HepG2 (cell line): ENCODE data around the gene ILKAP. TPM values are rescaled to one million over a fixed set of nuclear protein-coding genes. Genes with fewer than 3 reads are reported as not detected.

ENCODE experiments used
- ARNT ChIP-seq: fragments of 450-650 bp; IDR thresholded peaks from 2 replicates; pipeline ENCODE4 v1.6.1; 2017
- BRF2 ChIP-seq: sonication (generic); formaldehyde crosslinking; IDR thresholded peaks from 2 replicates; pipeline ENCODE4 v1.8.1; 2022; ENCODE audit warnings: mild to moderate bottlenecking, missing genetic modification reagents
- CC2D1A ChIP-seq: sonication (generic); formaldehyde crosslinking; IDR thresholded peaks from 2 replicates; pipeline ENCODE4 v1.8.1; 2023; ENCODE audit warnings: mild to moderate bottlenecking, missing genetic modification reagents
- CREBL2 ChIP-seq: sonication (generic); formaldehyde crosslinking; IDR thresholded peaks from 2 replicates; pipeline ENCODE4 v1.8.1; 2023; ENCODE audit warnings: missing genetic modification reagents, mild to moderate bottlenecking, borderline replicate concordance
- DR1 ChIP-seq: sonication (generic); formaldehyde crosslinking; IDR thresholded peaks from 2 replicates; pipeline ENCODE4 v1.8.0; 2021; ENCODE audit warnings: mild to moderate bottlenecking, missing genetic modification reagents, inconsistent platforms
- ETS1 ChIP-seq: sonication (generic); formaldehyde crosslinking; IDR thresholded peaks from 2 replicates; pipeline ENCODE4 v1.4.0; 2020; ENCODE audit warnings: missing genetic modification reagents
- FOXK2 ChIP-seq: fragments of 450-650 bp; IDR thresholded peaks from 2 replicates; pipeline ENCODE4 v1.6.1; 2016
- FOXM1 ChIP-seq: sonication (generic); formaldehyde crosslinking; IDR thresholded peaks from 2 replicates; pipeline ENCODE4 v1.5.0; 2020; ENCODE audit warnings: missing genetic modification reagents
- GZF1 ChIP-seq: sonication (generic); formaldehyde crosslinking; IDR thresholded peaks from 2 replicates; pipeline ENCODE4 v1.5.1; 2020; ENCODE audit warnings: mild to moderate bottlenecking, missing genetic modification reagents
- HINFP ChIP-seq: sonication (generic); formaldehyde crosslinking; IDR thresholded peaks from 2 replicates; pipeline ENCODE4 v1.4.0; 2020; ENCODE audit warnings: low read depth, mild to moderate bottlenecking, missing genetic modification reagents
- KAT8 ChIP-seq: IDR thresholded peaks from 2 replicates; pipeline ENCODE4 v1.6.1; 2016; ENCODE audit warnings: missing genetic modification reagents, missing compliant biosample characterization
- MAF1 ChIP-seq: sonication (generic); formaldehyde crosslinking; IDR thresholded peaks from 2 replicates; pipeline ENCODE4 v1.5.0; 2020; ENCODE audit warnings: missing genetic modification reagents, borderline replicate concordance
- NONO ChIP-seq, 2 experiments: fragments of 450-650 bp in 1 of 2; sonication (generic) in 1 of 2; formaldehyde crosslinking in 1 of 2; IDR thresholded peaks in 1 of 2; conservative IDR thresholded peaks in 1 of 2; 2 replicates each; pipeline versions ENCODE4 v1.6.1 to v1.8.0; 2017 to 2022; ENCODE audit warnings: mild to moderate bottlenecking in 1 of 2, missing genetic modification reagents in 1 of 2, moderate library complexity in 1 of 2
- RFXAP ChIP-seq: sonication (generic); formaldehyde crosslinking; IDR thresholded peaks from 2 replicates; pipeline ENCODE4 v1.4.0; 2020; ENCODE audit warnings: missing genetic modification reagents, borderline replicate concordance
- SMAD3 ChIP-seq: sonication (generic); formaldehyde crosslinking; IDR thresholded peaks from 2 replicates; pipeline ENCODE4 v1.4.0; 2020; ENCODE audit warnings: missing genetic modification reagents
- SP1 ChIP-seq, 2 experiments: fragments of 450-650 bp in 1 of 2; sonication (generic) in 1 of 2; formaldehyde crosslinking in 1 of 2; IDR thresholded peaks; 2 replicates each; pipeline versions ENCODE4 v1.4.0 to v1.6.1; 2016 to 2020; ENCODE audit warnings: missing genetic modification reagents in 1 of 2
- SRSF4 ChIP-seq: fragments of 200-400 bp; formaldehyde crosslinking; IDR thresholded peaks from one replicate; pipeline ENCODE4 v1.6.1; 2018; ENCODE audit warnings: mild to moderate bottlenecking, low read depth, low read length, moderate library complexity; ENCODE audit not compliant: poor library complexity, severe bottlenecking
- STAT5B ChIP-seq: sonication (generic); formaldehyde crosslinking; IDR thresholded peaks from 2 replicates; pipeline ENCODE4 v1.4.0; 2020; ENCODE audit warnings: missing genetic modification reagents
- ZC3H4 ChIP-seq: sonication (generic); formaldehyde crosslinking; IDR thresholded peaks from 2 replicates; pipeline ENCODE4 v1.4.0; 2020; ENCODE audit warnings: missing genetic modification reagents, borderline replicate concordance
- ZNF274 ChIP-seq: sonication (generic); formaldehyde crosslinking; IDR thresholded peaks from 2 replicates; pipeline ENCODE4 v1.5.1; 2020; ENCODE audit warnings: mild to moderate bottlenecking, missing genetic modification reagents
- ZNF33A ChIP-seq: sonication (generic); formaldehyde crosslinking; IDR thresholded peaks from 2 replicates; pipeline ENCODE4 v1.5.1; 2020; ENCODE audit warnings: missing genetic modification reagents, mild to moderate bottlenecking, moderate library complexity, borderline replicate concordance
- ZNF616 ChIP-seq: sonication (generic); formaldehyde crosslinking; IDR thresholded peaks from 2 replicates; pipeline ENCODE4 v1.5.0; 2020; ENCODE audit warnings: low read depth, mild to moderate bottlenecking, missing genetic modification reagents
- ZNF619 ChIP-seq: sonication (generic); formaldehyde crosslinking; IDR thresholded peaks from 2 replicates; pipeline ENCODE4 v1.4.0; 2020; ENCODE audit warnings: mild to moderate bottlenecking, missing genetic modification reagents
- ZNF720 ChIP-seq: sonication (generic); formaldehyde crosslinking; IDR thresholded peaks from 2 replicates; pipeline ENCODE4 v1.4.0; 2020; ENCODE audit warnings: missing genetic modification reagents
- ZNF747 ChIP-seq: sonication (generic); formaldehyde crosslinking; IDR thresholded peaks from 2 replicates; pipeline ENCODE4 v1.8.1; 2023; ENCODE audit warnings: missing genetic modification reagents, mild to moderate bottlenecking, borderline replicate concordance
- polyA plus RNA-seq, 8 experiments: library from polyadenylated mRNA; depleted of rRNA in 3 of 8; stranded (reverse) in 7 of 8; unstranded in 1 of 8; fragments of >200 nt; fragmentation: Illumina TruSeq in 4 of 8; extraction: Trizol in 4 of 8; gene quantifications; 2 replicates each; pipeline versions ENCODE4 v1.2.1 to v1.2.3, GENCODE V29; 2011 to 2016; ENCODE audit warnings: low read depth in 4 of 8, missing spikeins in 1 of 8, mixed read lengths in 1 of 8; ENCODE audit not compliant: insufficient read depth in 1 of 8
- total RNA-seq, 5 experiments: library from RNA; depleted of rRNA; stranded (reverse); fragments of >200 nt; fragmentation: Illumina TruSeq; extraction: Trizol; gene quantifications; 2 replicates each; pipeline ENCODE4 v1.2.3, GENCODE V29; 2016; ENCODE audit warnings: low read depth in 1 of 5

The ILKAP gene
- total and polyA plus RNA-seq, 2 of the 13 experiments (the other 11 are each of a cell fraction or from before 2014, with no cell fraction given) = 29.6 to 33.1 TPM

GRCh38 chr2:238238766-238239542 is 35.5 kb upstream of the ILKAP start (continued):
- TF ChIP-seq MAF1 (peak; percentile 77; the same call in 1 of the 2 replicates), ZNF616 (CRISPR knock-in tag) (peak; percentile 99), RFXAP (CRISPR knock-in tag) (peak; percentile 97), SRSF4 (no peak), ETS1 (CRISPR knock-in tag) (peak; percentile 98; the same call in 1 of the 2 replicates), FOXK2 (no peak), ZNF619 (0 out of 2 replicates have a peak, but pooled peaks have one; percentile 73), ZNF720 (peak; percentile 97; the same call in 1 of the 2 replicates), DR1 (CRISPR knock-in tag) (peak; percentile 87), ARNT (no peak), ZNF274 (CRISPR knock-in tag) (peak; percentile 96), FOXM1 (CRISPR knock-in tag) (peak; percentile 96), NONO (IDR thresholded peaks at IDR 0.05) (no peak), NONO (CRISPR knock-in tag; conservative IDR thresholded peaks at IDR 0.05) (no peak), BRF2 (CRISPR knock-in tag) (peak; percentile 88), CC2D1A (CRISPR knock-in tag) (0 out of 2 replicates have a peak, but pooled peaks have one; percentile 66), ZNF33A (CRISPR knock-in tag) (no peak), STAT5B (peak; percentile 97), GZF1 (CRISPR knock-in tag) (peak; percentile 80; the same call in 1 of the 2 replicates), SMAD3 (CRISPR knock-in tag) (0 out of 2 replicates have a peak, but pooled peaks have one; percentile 70), KAT8 (CRISPR knock-in tag) (peak; percentile 73; the same call in 1 of the 2 replicates), SP1 (IDR thresholded peaks at IDR 0.05) (no peak), SP1 (CRISPR knock-in tag; IDR thresholded peaks at IDR 0.05) (peak; percentile 67), ZC3H4 (CRISPR knock-in tag) (peak; percentile 59; the same call in 1 of the 2 replicates), CREBL2 (peak; percentile 99; the same call in 1 of the 2 replicates), ZNF747 (CRISPR knock-in tag) (peak; percentile 83), HINFP (CRISPR knock-in tag) (peak; percentile 75; the same call in 1 of the 2 replicates)
